OCI-LY1 (cell line): ENCODE measurements around the gene CTIF.

Experiments
- EZH2 ChIP-seq: fragments of 200-600 bp; sonication (generic), shearing (Covaris generic); IDR thresholded peaks from 2 replicates; pipeline ENCODE4 v1.8.0; 2017; ENCODE audit warnings: borderline replicate concordance, mixed run types, mild to moderate bottlenecking, antibody characterized with exemption, low read length, moderate library complexity, mixed read lengths
- TF ChIP-seq, protein P1 (sequence below): fragments of 200-600 bp; sonication (generic), shearing (Covaris generic); IDR thresholded peaks from 2 replicates; pipeline ENCODE4 v1.5.1; 2017; ENCODE audit warnings: mild to moderate bottlenecking, antibody characterized with exemption, low read length, moderate library complexity, mixed read lengths

DNA sequence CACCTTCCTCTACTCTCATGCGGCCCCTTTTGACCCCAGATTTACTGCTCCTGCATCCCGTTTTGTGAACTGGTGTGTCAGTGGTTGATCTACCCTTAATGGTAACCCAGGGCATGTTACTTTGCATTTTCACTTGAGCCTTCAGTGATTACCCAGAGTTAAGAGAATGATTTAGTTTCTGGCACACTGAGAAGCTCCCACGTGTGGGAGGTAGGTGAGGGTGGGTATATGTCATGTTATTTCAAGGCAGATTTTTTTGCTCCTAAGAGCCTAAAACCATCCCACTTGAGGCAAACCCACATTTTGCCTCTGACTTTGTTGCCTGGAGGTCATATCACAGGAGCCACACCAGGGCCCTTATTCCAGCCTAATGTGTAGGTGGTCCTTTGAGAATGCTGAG is 186.7 kb downstream of the CTIF start:
- TF ChIP-seq, protein P1, sequence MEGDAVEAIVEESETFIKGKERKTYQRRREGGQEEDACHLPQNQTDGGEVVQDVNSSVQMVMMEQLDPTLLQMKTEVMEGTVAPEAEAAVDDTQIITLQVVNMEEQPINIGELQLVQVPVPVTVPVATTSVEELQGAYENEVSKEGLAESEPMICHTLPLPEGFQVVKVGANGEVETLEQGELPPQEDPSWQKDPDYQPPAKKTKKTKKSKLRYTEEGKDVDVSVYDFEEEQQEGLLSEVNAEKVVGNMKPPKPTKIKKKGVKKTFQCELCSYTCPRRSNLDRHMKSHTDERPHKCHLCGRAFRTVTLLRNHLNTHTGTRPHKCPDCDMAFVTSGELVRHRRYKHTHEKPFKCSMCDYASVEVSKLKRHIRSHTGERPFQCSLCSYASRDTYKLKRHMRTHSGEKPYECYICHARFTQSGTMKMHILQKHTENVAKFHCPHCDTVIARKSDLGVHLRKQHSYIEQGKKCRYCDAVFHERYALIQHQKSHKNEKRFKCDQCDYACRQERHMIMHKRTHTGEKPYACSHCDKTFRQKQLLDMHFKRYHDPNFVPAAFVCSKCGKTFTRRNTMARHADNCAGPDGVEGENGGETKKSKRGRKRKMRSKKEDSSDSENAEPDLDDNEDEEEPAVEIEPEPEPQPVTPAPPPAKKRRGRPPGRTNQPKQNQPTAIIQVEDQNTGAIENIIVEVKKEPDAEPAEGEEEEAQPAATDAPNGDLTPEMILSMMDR, result no peak
- no peak for TF ChIP-seq EZH2
